OCI-LY3 (cell line): ENCODE measurements around the gene GRIN2A.

ENCODE experiments used
- EZH2phosphoT487 ChIP-seq: fragments of 200-600 bp; shearing (Covaris generic); IDR thresholded peaks from 2 replicates; pipeline ENCODE4 v1.6.1; 2018; ENCODE audit warnings: antibody characterized with exemption, mixed run types, low read depth
- TF ChIP-seq, protein P1 (sequence below): fragments of 200-600, 300-600 bp; sonication (generic); IDR thresholded peaks from 2 replicates; pipeline ENCODE4 v1.5.1; 2014; ENCODE audit warnings: antibody characterized with exemption, low read length, low read depth

DNA sequence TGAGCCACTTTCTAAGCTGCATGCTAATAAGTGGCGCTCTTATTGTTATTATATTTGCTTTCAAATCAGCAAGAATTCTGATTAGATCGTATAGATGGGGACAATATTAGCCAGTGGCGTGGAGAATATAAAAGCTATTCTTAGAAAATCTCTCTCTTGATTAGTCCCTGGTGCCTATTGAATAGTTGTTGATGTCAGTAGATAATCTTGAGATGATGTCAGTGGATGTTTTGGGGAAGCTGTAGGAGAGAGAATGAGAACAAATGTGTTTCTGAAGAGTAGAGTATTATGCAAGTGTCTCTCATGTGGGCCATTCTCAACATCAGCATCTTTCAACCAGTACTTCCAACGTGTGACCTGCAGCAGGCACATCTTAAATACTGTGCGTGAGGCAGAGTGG, 445.7 kb downstream of the GRIN2A start:
- TF ChIP-seq, protein P1, sequence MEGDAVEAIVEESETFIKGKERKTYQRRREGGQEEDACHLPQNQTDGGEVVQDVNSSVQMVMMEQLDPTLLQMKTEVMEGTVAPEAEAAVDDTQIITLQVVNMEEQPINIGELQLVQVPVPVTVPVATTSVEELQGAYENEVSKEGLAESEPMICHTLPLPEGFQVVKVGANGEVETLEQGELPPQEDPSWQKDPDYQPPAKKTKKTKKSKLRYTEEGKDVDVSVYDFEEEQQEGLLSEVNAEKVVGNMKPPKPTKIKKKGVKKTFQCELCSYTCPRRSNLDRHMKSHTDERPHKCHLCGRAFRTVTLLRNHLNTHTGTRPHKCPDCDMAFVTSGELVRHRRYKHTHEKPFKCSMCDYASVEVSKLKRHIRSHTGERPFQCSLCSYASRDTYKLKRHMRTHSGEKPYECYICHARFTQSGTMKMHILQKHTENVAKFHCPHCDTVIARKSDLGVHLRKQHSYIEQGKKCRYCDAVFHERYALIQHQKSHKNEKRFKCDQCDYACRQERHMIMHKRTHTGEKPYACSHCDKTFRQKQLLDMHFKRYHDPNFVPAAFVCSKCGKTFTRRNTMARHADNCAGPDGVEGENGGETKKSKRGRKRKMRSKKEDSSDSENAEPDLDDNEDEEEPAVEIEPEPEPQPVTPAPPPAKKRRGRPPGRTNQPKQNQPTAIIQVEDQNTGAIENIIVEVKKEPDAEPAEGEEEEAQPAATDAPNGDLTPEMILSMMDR = no peak
- no peak for TF ChIP-seq EZH2phosphoT487
